Stimulated activated CD4-positive, alpha-beta T cell treated with anti-CD3 and anti-CD28 coated beads, Interleukin-1b, Interleukin-23, amount 100 ng/mL, for 48 hours (primary cell): ENCODE measurements around the gene EPX.
"Not testable (repeated sequence)": the region's sequence is repeated elsewhere in the genome, so short reads cannot be mapped to it uniquely, and the experiment has no call there.

Experiments
- DNase-seq: peaks from one replicate; pipeline ENCODE4 v3.0.0-alpha.2; 2020

Gene EPX, protein sequence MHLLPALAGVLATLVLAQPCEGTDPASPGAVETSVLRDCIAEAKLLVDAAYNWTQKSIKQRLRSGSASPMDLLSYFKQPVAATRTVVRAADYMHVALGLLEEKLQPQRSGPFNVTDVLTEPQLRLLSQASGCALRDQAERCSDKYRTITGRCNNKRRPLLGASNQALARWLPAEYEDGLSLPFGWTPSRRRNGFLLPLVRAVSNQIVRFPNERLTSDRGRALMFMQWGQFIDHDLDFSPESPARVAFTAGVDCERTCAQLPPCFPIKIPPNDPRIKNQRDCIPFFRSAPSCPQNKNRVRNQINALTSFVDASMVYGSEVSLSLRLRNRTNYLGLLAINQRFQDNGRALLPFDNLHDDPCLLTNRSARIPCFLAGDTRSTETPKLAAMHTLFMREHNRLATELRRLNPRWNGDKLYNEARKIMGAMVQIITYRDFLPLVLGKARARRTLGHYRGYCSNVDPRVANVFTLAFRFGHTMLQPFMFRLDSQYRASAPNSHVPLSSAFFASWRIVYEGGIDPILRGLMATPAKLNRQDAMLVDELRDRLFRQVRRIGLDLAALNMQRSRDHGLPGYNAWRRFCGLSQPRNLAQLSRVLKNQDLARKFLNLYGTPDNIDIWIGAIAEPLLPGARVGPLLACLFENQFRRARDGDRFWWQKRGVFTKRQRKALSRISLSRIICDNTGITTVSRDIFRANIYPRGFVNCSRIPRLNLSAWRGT

DNA sequence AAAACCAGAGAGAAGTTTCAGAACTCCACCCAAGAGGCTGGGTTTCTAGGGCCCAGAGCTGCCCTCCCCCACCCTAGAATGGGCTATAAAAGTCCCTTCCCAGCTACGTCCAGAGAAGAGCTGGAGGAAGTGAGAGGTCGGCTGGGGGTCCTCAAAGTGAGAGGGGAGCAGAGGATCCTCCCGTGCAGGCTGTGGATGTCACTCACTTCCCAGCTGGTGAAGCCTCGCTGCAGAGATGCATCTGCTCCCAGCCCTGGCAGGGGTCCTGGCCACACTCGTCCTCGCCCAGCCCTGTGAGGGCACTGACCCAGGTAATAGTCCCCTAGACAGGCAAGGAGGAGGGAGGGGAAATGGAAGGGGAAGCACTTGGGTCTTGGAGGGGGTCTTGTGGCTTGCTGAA, at the start of gene EPX:
Gene EPX, plus strand, starts transcription at position 115 of the 400 bp plus-strand sequence. Its CDS starts 121 bp downstream, at position 236.
- DNase-seq, result no peak

GRCh38 chr17:58143335-58143734, 49.2 kb upstream of the EPX start:
- not testable (repeated sequence) for DNase-seq

- no peak for DNase-seq
Measured at GRCh38 chr17:58144801-58145200, 47.7 kb upstream of the EPX start.

DNA sequence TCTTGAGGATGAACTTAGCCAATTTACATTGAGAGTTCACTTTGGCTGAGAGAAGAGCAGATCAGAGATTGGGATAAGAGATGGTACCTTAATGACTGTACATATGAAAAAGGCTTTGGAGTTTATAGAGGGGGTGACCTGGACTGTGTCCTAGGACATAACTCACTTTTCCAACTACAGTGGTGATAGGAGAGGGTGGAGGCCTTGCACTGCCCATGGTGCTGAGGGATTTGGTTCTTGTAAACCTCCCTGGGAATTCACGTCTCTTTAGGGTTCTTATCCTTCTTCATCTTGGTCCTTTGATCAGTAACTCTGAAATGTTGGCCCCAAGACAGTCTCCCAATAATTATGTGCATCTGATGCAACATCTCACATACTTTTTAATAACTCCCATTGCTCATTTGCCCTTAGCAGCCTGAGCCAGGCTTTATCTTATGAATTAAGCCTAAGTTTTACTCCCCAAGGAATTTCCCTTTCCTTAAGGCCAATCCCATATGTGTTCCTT, 44.5 kb upstream of the EPX start, which contains the start of gene OR4D1:
Gene OR4D1, plus strand, starts transcription at position 455 of the 505 bp plus-strand sequence. CDS start 6,770 bp downstream, outside the sequence.
- no peak for DNase-seq

GRCh38 chr17:58148609-58149008, 43.9 kb upstream of the EPX start:
- no peak for DNase-seq

GRCh38 chr17:58150394-58150793, 42.1 kb upstream of the EPX start:
- DNase-seq, result no peak

DNA sequence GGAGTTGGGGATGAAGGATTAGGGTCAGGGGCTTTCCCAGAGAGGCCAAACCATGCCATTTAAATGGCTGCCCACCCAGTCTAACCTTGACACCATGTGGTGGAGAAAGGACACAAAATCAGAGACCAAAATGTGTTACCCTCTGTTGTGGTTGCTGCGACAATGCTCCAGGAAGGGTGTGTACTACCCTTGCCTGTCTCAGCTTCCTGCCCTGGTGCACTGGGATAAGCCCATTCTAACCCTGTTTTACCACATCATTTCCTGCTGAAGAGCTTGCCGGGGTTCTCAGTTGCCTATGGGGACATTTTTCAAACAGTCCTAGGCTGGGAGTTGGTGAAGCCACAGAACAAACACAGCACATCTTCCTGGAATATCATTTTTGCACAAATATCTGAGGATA, 39.5 kb upstream of the EPX start:
- peak; percentile 28 for DNase-seq

DNA sequence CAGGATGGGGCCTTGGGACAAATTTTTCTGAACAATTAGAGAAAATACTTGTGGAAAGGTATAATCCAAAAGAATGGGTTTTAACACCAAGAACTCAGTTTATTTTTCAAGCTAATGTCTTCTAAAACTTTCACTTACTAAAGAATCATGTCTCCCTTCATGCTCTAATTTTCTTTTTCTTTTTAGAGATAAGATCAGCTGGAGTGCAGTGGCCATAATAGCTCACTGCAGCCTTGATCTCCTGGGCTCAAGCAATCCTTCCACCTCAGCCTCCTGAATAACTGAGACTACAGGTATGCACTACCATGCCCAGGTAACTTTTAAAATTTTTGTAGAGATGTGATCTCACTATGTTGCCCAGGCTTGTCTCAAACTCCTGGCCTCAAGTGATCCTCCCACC, 38.9 kb upstream of the EPX start:
- DNase-seq, result no peak

- peak; percentile 65 for DNase-seq
Measured at GRCh38 chr17:58156839-58157803, 35.4 kb upstream of the EPX start.

- no peak for DNase-seq
Measured at GRCh38 chr17:58158181-58158580, 34.3 kb upstream of the EPX start.

GRCh38 chr17:58161566-58161965, 31.0 kb upstream of the EPX start:
- DNase-seq, result no peak

DNA sequence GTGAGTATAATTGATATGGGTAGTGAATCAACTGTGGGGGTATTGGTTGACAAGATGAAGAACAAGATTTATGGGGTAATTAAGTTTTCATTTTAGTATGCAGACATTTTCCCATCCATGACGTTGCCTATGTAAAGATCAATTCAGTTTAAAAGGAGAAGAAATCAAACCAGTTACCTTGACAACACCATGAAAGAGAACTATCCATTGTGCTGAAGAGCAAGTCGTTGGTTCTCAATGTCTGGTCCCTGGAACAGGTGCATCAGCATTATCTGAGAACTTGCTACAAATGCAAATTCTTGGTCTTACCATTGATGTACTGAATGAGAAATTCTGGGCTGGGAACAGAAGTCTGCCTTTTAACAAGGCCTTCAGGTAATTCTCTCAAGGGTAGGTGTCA, 26.5 kb upstream of the EPX start:
- DNase-seq, result no peak

- DNase-seq, result no peak
Measured at GRCh38 chr17:58166682-58167081, 25.8 kb upstream of the EPX start, which contains the start of gene OR4D2. Gene OR4D2, plus strand, starts transcription at chr17:58166982. Its CDS starts 2,674 bp downstream, at chr17:58169656.

GRCh38 chr17:58170622-58171021, 21.9 kb upstream of the EPX start:
- no peak for DNase-seq

GRCh38 chr17:58172369-58173071, 20.0 kb upstream of the EPX start:
- DNase-seq, result peak; percentile 32

DNA sequence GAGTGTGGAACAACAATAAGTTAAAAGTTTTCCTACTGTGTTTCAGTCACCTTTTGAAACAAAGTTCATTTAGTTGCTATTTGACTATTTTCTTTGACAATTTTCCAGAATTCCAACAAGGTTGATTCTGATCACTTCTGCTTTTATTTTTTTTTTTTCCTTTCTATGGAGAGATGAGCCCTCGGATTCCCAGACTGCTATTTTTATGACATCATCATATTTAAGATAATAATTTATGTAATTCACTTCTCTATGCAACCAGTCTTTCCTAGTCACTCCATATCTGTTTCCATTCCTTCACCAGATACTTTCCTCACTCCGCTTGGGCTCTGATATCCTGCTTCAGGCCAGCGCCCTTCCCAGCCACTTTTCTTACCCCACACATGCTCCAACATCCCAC, 17.7 kb upstream of the EPX start:
- DNase-seq, result no peak

DNA sequence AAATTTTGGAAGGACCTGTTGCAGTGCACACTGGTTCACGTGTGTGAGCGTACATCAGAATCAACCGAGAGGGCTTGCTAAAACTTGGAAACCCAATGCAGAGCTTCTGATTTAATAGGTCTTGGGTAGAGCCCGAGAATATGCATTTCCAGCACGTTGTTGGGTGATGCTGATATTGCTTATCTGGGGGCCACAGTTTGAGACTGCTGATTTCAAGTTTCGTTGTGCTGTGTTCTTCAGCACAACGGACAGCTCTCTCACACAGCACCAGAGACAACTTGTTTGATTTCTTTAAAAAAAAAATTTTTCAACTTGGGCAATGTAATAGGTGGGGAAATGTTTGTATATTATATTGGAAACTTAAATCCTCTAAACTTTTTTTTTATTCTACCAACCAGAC, 16.3 kb upstream of the EPX start:
- no peak for DNase-seq

- no peak for DNase-seq
Measured at GRCh38 chr17:58181796-58182195, 10.7 kb upstream of the EPX start.

- DNase-seq, result no peak
Measured at GRCh38 chr17:58183514-58183913, 9.0 kb upstream of the EPX start.

DNA sequence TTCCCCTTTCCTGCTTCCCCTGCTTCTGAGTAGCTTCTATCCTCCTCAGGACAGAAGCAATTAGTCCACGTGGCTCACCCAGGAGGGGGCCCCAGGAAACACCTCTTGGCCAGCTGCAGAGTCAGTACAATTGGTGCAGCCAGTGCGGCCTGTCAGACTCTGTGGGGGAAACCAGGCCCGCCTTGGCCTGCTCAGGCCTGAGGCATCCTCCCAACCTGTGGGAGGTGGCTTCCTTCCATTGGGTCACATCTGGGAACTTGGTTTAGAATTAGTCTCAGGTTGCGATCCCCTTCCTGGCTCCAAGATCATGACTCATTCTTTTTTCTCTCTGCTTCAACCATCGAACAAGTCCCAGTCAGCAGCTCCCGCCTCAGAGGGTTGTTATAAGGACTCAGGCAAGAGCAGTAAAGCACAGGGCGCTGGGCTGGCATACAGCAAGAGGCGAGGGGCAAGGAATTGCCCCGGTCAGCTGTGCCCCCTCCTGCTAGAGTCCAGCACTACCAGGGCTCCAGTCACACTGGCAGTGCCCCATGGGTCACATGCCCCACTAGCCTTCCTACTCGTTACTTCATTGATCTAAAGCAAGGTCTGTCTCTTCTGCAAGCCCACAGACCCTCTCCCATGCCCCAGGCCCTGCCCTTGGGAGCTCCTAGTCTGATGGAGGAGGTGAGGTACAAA, 8.1 kb upstream of the EPX start:
- no peak for DNase-seq
